Effector CD8-positive, alpha-beta T cell (primary cell): ENCODE results near the gene PRSS35.
"Not testable (repeated sequence)": the region's sequence is repeated elsewhere in the genome, so short reads cannot be mapped to it uniquely, and the experiment has no call there.

Experiments used
- DNase-seq: peaks from one replicate; lab custom pipeline; 2025; lab: John Stamatoyannopoulos, UW
- total RNA-seq, 4 experiments: gene quantifications; one replicate each; lab custom pipeline; 2026; lab: John Stamatoyannopoulos, UW

PRSS35 gene, protein sequence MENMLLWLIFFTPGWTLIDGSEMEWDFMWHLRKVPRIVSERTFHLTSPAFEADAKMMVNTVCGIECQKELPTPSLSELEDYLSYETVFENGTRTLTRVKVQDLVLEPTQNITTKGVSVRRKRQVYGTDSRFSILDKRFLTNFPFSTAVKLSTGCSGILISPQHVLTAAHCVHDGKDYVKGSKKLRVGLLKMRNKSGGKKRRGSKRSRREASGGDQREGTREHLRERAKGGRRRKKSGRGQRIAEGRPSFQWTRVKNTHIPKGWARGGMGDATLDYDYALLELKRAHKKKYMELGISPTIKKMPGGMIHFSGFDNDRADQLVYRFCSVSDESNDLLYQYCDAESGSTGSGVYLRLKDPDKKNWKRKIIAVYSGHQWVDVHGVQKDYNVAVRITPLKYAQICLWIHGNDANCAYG
- total RNA-seq, result 0.49 to 3.1 (median 1.4) reads per million in 4 experiments

DNA sequence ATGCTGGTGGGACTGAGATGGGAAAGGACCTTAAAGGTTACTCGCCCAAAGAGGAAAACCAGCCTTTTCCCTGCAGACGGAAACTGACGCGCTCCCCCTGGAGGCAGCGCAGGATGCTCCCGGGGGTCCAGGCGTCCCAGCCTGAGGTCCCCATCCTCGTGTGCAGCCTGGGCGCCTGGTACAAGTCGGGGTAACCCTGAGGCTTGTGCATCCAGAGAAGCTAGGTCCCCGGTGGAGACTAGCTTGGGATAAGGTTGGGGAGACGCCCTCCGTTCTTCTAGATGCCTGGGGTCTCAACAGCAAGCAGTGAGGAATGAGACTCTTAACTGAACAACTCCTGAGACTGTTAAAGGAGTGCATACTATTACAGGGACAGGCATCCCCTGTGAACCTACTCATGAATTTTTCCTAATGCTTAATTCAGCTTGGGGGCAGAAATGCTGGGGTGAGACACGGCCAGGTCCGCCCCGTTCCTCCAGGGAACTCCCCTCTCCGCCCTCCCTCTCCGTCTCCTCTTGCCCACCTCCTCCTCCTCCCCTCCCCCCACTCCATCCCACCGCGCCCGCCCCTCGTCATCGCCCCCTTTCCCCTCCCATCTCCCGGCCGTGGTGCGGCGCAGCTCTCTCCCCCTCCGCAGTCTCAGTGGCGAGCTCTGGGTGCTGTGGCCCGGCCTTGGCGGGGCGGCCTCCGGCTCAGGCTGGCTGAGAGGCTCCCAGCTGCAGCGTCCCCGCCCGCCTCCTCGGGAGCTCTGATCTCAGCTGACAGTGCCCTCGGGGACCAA, at the start of gene PRSS35:
Gene PRSS35 (plus strand): TSS at position 634 of the 781 bp plus-strand sequence. CDS start 10,908 bp downstream, outside the sequence.
- DNase-seq, result no peak

DNA sequence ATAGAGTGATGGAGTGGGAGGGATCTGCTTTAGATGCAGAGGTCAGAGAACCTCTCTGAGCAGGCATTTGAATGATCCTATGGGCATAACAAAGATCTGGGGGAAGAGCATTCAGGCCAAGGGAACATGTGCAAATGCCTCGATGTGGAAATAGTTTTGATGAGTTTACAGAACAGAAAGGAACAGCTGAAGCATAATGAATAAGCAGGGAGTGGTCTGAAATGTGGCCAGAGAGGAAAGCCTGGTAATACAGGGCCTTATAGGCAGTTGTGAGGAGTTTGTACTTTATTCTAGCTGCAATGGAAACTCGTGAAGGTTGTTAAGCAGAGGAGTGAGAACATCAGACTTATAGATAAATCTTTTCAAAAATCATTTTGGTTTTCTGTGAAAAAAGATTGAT, 48.4 kb upstream of the PRSS35 start:
- no peak for DNase-seq

DNA sequence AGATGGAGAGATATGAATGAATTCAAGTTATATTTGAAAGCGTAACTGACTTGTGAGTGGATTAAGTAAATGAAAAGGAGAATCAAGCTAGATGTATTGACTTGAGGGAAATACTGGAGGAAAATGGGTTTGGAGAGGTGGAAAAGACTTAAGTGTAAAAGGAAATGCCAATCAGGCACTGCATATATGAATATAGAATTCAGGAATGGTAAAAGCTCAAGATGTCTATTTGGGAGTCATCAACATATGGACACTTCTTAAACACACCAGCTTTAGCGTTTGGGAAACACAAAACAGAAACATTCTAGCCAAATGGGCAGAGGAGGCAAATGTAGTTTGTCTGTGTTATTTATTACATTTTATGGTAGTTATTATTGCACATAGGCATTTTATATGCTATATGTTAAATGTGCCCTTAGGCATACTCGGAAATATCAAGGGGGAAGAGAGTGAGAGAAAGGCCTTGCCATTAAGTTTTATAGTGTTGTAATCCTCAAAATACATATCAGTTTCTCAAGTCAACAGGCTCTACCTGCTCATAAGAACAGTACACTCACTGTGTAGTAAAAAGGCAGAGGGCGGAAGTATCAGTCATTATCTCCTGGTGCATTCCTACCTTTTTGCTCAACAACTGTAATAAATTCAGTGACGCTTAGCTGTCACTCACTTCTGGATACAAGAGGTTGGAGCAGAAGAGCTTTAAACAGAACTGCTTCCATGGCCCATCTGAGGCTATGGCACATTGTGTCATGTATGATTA, 47.8 kb upstream of the PRSS35 start:
- DNase-seq, result no peak

DNA sequence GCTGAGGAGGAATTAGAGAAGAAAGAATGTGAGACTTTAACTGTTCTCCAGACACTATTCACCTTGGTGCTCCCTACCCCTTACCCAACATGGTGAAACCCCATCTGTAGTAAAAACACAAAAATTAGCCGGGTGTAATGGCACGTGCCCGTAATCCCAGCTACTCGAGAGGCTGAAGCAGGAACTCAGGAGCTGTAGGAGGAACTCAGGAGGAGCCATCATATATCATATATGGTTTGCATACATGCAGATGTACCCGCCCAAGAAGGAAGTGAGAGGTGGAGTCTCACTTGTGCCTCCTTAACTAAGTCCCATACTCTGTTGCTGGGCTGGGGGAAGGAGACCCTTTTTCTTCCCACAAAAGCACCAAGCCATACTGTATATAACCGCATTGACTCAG, 46.0 kb upstream of the PRSS35 start:
- no peak for DNase-seq

DNA sequence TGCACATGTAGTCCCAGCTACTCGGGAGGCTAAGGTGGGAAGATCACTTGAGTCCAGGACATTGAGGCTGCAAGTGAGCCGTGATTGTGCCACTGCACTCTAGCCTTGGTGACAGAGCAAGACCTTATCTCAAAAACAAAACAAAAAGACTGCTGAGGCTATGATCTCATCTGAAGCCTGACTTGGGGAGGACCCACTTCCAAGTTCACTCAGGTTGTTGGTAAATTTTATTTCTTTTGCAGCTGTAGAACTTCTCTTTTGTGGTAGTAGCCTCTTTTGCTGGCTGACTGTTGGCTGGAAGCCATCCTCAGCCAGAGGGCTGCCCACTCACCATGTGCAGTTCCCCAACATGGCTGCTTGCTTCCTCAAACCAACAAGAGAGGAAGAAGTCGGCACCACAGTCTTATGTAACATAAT, 44.7 kb upstream of the PRSS35 start:
- no peak for DNase-seq

DNA sequence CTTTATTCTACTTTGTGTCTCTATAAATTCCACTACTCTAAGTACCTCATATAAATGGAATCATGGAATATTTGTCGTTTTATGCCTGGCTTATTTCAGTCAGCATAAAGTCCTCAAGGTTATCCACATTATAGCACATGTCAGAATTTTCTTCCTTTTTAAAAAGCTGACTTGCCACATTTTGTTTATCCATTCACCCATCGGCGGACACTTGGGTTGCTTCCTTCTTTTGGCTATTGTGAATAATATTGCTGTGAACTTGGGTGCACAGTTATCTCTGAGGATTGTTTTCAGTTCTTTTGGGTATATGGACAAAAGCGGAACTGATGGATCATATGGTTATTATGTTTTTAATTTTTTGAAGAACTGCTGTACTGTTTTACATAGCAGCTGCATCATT, 42.3 kb upstream of the PRSS35 start:
- DNase-seq, result no peak

DNA sequence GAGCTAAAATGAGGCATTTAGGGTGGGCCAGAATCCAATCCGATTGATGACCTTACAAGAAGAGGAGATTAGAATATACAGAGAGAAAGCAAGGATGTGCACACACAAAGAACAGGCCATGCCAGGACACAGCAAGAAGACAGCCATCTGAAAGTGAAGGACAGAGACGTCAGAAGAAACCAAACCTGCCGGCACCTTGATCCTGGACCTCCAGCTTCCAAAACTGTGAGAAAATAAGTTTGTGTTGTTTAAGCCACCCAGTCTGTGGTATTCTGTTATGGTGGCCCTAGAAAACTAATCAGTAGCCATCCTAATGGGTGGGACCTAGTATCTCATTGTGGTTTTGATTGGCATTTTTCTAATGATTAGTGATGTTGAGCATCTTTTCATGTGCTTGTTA, 41.7 kb upstream of the PRSS35 start:
- DNase-seq, result no peak

DNA sequence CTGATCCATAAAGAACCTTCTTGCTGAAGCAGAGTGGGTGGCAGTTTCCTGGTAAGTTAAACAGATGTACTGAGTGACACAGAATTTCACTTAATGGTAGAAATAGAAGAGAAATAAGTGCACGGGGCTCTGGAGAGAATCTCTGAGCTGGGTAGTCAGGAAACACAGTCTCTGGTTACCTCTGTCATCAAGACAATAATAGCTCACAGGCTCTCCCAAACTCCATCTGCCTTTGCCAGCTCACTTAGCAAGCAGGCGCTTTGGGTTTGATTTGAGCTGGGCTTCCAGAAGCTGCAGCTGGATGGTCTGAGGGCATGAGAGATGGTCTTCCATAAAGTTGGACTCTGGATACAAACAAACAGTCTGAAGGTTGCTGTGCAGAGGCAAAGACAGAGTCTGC, 39.6 kb upstream of the PRSS35 start:
- DNase-seq, result no peak

DNA sequence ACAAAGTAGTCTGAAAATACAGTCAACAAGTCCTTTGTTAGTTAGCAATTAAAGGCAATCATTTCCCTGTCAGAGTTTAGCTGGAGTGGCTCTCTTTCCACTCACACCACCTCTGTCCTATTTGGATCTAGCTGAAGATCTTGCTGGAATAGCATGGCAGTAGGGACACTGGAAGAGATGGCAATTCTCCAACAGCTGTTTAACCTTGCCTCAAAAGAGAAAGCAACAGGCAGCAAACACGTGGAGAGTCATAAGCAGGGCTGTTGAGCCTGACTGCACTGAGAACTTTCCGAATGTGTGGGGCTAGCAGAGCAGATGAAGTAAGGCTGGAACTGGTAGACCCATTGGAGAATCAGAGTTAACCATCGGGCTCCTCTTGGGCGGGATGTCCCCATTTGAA, 38.0 kb upstream of the PRSS35 start:
- DNase-seq, result no peak

DNA sequence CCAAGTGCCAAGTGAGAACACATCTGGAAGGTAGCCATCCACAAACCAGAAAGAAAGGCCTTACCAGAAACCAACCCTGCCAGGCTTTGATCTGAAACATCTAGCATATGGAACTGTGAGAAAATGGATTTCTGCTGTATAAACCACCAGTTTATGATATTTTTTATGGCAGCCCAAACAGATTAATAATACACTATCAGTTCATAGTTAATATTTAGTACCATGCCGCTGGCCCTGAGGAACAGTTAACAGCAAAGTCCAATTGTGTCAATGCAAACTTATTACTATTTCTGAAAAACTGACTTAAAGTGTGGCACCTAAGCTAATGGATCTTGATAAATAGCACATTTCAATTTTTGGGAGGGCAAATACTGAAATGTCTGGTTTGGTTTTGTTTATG, 35.4 kb upstream of the PRSS35 start:
- no peak for DNase-seq

DNA sequence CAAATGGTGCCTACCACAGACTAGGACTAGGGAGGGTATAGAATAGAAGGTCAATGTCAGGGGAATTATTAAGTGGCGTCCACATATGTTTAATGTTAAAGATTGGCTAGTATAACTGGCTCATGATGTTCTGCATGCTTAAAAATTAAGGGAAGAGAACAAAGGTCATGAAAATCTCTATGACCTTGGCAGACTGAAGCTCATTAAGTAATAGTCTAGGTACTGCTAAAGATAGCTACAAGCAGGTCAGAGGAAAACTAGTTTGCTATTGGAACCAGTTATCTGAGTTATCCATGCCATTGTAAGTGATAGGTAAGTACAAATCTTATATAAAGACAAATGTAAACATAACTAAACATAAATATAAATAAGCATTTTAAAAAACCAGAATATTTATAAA, 32.9 kb upstream of the PRSS35 start:
- no peak for DNase-seq

DNA sequence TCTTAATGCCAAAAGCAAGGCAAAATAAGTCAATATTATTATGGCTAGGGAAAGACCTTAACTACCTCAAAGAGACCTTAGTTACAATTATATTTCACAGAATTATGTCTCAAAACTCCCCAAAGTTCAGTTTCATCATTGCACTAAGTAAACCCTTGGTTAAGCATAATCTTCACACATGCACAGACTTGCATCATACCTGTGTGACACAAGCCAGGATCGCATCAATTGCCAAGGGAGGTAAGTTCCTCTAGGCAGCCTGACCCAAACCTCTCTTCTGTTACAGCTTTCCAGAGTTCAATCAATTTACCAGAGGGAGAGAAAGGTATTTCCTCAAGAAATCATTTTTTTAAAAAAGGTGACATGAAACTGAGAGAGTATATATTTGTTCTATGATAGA, 31.9 kb upstream of the PRSS35 start:
- no peak for DNase-seq

DNA sequence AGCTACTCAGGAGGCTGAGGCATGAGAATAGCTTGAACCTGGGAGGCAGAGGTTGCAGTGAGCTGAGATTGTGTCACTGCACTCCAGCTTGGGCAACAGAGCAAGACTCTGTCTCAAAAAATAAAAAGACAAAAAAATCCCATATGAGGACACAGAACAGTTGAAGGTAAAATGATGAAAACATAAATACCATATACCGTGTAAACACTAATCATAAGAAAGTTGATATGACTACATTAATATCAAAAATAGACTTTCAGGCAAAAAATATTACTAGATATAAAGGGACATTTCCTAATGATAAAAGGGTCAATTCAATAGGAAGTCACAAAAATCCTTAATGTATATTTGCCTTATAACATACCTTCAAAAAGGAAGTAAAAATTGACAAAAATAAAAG, 30.4 kb upstream of the PRSS35 start:
- not testable (repeated sequence) for DNase-seq

DNA sequence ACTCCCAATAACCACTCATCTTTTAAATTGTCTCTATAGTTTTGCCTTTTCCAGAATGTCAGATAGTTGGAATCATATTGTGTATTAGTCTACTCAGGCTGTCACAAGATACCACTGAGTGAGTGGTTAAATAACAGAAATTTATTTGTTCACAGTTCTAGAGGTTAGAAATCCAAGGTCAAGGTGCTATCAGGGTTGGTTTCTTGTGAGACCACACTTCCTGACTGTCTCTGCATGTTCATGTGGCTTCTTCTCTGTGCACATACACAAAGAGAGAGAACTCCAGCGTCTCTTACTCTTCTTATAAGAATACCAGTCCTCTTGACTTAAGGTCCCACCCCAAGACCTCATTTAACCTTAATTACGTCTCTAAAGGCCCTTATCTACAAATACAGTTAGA, 23.9 kb upstream of the PRSS35 start:
- no peak for DNase-seq

DNA sequence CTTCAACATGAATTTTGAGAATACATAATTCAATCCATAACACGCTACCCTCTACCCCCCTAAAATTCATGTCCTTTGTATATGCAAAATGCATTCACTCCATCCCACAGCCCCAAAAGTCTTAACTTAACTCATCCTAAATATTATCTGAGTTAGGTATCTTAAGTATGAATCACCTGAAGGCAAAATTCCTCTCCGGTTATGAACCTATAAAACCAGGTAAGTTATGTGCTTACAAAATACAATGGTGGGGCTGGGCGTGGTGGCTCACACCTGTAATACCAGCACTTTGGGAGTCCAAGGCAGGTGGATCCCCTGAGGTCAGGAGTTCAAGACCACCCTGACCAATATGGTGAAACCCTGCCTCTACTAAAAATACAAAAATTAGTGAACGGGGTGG, 23.5 kb upstream of the PRSS35 start:
- DNase-seq, result no peak

DNA sequence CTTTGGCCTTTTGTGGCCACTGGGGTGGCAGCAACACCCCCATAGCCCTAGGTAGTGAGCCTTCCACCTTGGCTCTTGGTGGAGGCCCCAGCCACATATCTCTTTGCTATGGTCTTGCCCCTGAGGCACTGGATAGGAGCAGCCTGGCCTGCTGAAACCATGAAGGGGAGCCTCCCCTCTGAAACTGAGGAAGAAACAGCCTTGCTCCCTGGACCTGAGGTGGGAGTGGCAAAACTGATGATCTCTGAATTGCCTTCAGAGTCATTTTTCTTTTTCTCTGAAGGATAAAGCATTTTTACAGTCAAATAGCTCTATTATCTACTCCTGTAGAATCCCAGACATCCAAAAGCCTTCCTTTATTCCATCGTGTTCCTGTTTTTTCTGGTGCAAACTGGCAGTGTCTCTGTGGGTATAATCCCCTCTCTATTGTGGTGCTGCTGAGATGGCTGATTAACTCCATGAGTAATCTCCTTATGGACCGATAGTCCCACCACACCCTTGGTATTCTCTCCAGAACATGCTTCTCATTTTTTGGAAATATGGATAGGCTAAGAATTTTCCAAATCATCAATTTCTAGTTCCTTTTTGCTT, 22.0 kb upstream of the PRSS35 start:
- no peak for DNase-seq

DNA sequence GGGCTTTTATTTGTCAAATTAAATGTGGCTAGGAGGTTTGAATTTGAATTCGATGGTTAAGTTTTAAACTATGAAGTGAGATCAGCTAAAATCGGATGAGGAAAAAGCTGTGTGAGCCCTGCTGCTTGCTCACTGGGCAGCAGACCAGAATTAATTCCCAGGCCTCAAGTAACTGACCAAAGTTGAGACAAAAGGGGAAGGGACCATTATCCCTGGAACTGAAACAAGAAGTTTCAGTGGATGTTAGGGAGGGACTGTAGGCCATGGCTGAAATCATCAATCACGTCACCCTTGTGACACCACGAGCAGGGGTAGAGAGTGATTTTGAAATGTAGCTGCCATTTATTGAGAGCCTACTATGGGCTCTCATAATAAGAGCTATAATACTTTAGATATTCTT, 7.0 kb upstream of the PRSS35 start:
- DNase-seq, result no peak

DNA sequence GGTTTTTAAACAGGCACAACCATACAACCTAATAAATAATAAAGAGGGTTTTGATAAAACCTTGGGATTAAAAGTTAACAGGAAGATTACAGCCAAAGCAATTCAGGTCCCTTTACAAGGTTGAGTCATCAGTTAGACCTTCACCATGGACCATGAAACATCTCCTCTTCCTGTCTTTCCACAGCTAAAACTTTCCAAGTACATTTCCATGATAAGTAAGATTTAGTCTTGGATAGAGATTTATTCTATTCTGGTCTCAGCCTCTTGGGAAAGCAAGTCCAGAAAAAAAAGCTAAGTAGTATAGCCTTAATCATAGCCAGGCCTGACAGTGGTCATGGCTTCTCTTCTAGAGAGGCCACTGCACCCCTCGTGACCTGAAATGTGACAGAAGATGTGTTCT, 2.9 kb upstream of the PRSS35 start:
- no peak for DNase-seq

DNA sequence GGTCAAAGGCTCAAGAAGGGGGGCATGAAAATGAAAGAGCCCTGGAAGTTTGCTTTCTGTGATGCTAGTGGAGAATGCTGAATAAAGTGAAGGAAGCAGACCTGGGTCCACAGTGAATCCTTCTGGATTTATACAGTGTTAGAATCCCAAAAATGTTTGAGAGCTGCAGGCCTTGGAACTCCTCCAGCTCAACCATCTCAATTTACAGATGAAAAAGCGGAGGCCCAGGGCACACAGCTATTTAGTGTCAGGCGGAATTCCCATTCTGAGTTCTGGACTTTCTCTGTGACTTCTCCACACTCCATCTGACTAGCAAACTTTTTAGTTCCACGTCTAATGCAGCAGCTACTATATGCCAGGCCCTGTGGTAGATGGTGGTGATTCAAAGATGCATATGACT, 1.5 kb upstream of the PRSS35 start:
- DNase-seq, result no peak

DNA sequence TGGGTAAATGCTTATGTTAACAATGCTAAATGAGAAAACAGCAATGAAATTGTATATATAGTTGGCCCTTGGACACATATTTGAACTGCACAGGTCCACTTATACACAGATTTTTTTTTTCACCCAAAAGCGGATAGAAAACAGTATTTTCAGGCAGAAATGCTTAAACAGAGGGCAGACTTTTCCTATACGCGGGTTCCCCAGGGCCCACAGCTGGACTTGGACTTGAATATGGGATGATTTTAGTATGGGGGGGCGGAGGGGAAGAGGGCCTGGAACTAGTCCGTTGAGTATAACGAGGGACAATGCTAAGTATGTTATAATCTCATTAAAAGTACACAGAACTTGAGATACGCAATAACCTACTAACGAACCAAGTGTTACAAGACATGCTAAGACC, 1.1 kb upstream of the PRSS35 start:
- DNase-seq, result no peak

DNA sequence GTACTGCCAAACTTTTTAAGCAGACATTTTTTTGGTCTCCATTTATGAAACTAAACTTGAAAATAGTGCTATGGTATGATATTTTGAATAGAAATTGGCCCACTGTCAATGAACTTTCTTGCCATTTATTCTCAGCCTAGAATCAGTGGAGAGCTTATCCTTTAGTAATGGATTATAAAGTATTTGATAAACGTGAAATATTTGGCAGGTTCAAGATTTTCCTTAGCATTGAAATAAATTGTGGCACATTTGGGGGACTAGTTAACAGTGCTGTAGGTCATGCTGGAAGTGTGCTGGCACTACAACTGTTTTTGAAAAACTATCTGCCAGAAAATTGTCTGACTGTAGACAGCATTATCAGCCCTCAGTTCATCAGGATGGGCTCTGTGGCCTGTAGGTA, 2.1 kb downstream of the PRSS35 start:
- DNase-seq, result no peak

DNA sequence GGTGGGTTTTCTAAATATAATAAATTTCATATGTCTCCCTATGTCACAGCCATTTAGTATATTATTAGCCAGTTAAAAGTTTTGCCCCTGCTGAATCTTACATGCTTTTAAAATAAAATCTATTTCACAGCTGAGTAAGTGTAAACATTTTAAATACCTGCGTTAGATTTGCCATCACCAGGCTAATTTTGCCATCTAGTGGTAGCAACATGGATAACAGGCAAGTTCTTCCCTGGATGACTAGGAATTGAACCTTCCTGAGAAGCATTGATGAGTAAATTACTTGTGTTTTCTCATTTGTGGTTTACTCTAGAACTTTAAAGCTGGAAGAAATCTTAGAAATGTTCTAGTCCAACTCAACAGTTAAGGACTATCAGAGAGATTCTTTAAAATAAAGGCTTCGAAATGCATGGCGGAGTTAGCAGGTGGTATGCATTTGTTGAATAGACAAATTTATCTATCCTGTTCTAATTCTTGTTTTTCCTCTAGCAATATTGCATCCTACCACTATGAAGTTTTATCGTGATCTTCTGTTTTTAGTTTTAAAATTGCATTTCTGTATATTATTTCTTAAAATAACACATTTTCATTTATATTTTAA, 2.6 kb downstream of the PRSS35 start:
- no peak for DNase-seq
